ENCODE results near the gene TNC.

The TNC gene

DNA sequence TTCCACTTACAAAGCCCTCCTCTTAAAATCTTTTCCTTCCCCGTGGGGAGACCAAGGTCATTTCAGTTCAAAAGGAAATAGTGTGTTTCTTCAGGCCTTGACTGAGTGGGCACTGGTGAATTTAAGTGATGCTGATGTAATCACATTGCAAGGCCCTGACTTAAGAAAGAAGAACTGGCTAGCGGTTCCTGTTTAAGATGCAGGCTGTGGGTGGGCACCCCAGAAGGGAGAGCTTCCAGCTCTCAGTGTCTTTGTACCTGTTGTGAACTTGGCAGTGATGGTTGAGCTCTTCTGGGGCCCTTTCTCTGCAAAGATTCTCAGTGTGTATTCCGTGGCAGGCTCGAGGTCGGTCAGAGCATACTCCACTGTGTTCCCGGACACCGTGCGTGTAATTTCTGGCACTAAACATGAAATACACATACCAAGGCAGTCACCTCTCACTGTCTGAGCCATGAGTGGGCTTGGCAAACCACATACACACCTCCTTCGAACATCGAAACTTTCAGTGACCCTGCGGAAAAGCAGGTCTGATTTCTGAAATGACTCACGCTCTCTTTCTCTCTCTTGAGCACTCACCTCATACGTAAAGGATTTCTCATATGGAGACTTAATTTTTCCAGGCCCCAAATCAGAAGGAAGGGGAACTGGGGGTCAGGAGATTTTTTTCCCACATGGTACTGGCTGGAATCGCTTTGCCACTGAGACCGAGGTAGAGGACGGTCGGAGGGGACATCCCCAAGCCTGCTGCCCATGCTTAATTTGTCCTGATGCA lies 81.9 kb downstream of the TNC start:
- H3K9me3 ChIP-seq (ENCODE audit: control insufficient read depth, low read length) = no peaks in the 10 kb centered on the region
- no peaks in the 10 kb centered on the region for H3K27me3 ChIP-seq (ENCODE audit: control insufficient read depth, insufficient read depth, low read length)
- H3K79me2 ChIP-seq = no peaks in the 10 kb centered on the region
- no peak overlapping the region for H3K4me2 ChIP-seq (ENCODE audit: low read length)
- H3K27ac ChIP-seq = no peak overlapping the region
- TF ChIP-seq, protein P1, sequence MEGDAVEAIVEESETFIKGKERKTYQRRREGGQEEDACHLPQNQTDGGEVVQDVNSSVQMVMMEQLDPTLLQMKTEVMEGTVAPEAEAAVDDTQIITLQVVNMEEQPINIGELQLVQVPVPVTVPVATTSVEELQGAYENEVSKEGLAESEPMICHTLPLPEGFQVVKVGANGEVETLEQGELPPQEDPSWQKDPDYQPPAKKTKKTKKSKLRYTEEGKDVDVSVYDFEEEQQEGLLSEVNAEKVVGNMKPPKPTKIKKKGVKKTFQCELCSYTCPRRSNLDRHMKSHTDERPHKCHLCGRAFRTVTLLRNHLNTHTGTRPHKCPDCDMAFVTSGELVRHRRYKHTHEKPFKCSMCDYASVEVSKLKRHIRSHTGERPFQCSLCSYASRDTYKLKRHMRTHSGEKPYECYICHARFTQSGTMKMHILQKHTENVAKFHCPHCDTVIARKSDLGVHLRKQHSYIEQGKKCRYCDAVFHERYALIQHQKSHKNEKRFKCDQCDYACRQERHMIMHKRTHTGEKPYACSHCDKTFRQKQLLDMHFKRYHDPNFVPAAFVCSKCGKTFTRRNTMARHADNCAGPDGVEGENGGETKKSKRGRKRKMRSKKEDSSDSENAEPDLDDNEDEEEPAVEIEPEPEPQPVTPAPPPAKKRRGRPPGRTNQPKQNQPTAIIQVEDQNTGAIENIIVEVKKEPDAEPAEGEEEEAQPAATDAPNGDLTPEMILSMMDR (IDR thresholded peaks at IDR 0.05) = no peak
- H3K4me3 ChIP-seq (ENCODE audit: low read depth, low read length) = no peak overlapping the region
- no peak overlapping the region for H3K9ac ChIP-seq
- no peaks in the 10 kb centered on the region for H3K4me1 ChIP-seq
- H3K36me3 ChIP-seq (ENCODE audit: control insufficient read depth, insufficient read depth, low read length) = no peaks in the 10 kb centered on the region
- H2AFZ ChIP-seq = no peak overlapping the region

DNA sequence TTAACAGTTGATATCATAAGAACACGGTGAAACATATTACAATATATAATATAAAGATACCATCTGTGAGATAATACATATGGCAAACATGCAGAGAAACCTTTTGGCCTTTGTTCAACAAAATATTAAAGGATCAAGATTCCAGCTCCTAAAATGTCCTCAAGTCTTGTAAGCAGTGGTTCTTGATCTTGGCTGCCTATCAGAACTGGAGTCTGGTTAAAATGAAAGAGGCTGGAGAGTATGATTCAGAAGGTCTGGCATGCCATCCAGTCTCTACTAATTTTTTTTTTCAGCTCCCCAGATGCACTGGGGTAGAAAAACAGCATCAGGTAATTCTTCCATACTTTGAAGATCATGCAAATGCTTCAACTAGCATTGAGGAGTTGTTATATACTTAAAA lies 83.2 kb downstream of the TNC start:
- TF ChIP-seq, protein P1 (IDR thresholded peaks at IDR 0.05) = no peak
- H3K4me2 ChIP-seq (ENCODE audit: low read length) = no peak overlapping the region
- H3K79me2 ChIP-seq = no peaks in the 10 kb centered on the region
- no peak overlapping the region for H2AFZ ChIP-seq
- no peaks in the 10 kb centered on the region for H3K27me3 ChIP-seq (ENCODE audit: control insufficient read depth, insufficient read depth, low read length)
- H3K4me1 ChIP-seq = no peaks in the 10 kb centered on the region
- H3K4me3 ChIP-seq (ENCODE audit: low read depth, low read length) = no peak overlapping the region
- H3K9ac ChIP-seq = no peak overlapping the region
- no peaks in the 10 kb centered on the region for H3K9me3 ChIP-seq (ENCODE audit: control insufficient read depth, low read length)
- H3K27ac ChIP-seq = no peak overlapping the region
- H3K36me3 ChIP-seq (ENCODE audit: control insufficient read depth, insufficient read depth, low read length) = no peaks in the 10 kb centered on the region

DNA sequence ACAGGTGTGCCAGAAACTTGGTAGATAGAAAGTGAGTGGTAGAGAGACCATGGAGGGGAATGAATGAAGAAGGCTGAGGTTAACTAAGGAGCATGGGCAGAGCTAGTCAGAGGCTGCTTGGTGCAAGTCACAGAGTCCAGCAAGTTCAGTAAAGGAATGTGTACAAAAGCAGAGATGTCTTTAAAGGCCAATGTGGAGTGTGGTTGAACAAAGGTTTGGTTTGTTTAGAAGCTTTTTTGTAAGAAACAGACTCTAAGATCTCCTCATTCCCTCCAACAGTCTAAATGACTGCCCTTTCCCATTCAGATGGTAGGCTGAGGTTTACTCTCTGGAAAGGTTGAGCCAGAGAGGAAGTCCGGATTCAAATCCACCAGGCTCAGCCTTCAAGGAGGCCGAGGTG lies 84.2 kb downstream of the TNC start:
- H3K4me1 ChIP-seq = no peaks in the 10 kb centered on the region
- H3K9ac ChIP-seq = no peak overlapping the region
- H3K36me3 ChIP-seq (ENCODE audit: control insufficient read depth, insufficient read depth, low read length) = no peaks in the 10 kb centered on the region
- no peak overlapping the region for H3K4me3 ChIP-seq (ENCODE audit: low read depth, low read length)
- H3K4me2 ChIP-seq (ENCODE audit: low read length) = no peak overlapping the region
- no peaks in the 10 kb centered on the region for H3K27me3 ChIP-seq (ENCODE audit: control insufficient read depth, insufficient read depth, low read length)
- H3K9me3 ChIP-seq (ENCODE audit: control insufficient read depth, low read length) = no peaks in the 10 kb centered on the region
- H2AFZ ChIP-seq = no peak overlapping the region
- TF ChIP-seq, protein P1 (IDR thresholded peaks at IDR 0.05) = no peak
- H3K79me2 ChIP-seq = no peaks in the 10 kb centered on the region
- no peak overlapping the region for H3K27ac ChIP-seq

DNA sequence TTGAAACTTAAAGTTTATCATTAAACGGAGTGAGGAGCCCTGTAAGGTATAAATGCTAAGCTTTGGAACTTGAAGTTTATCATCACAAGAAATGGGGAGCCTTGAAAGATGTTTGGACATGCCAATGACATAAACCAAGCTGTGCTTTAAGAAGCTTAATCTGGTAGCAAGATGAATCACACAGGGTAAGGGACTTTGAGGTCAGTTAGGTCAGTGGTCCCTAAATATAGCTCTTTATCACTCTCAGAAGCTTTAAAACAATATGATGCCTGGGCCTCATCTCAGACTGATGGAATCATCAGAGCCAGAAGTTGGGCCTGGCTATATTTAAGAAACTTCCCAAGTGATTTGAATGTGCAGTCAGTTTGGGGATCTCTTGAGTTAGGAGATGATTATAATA lies 85.7 kb downstream of the TNC start:
- Histone ChIP-seq H3K79me2 (no peaks in the 10 kb centered on the region), H3K36me3 (ENCODE audit: control insufficient read depth, insufficient read depth, low read length) (no peaks in the 10 kb centered on the region), H3K9ac (no peak overlapping the region), H2AFZ (no peak overlapping the region), H3K4me3 (ENCODE audit: low read depth, low read length) (no peak overlapping the region), H3K9me3 (ENCODE audit: control insufficient read depth, low read length) (no peaks in the 10 kb centered on the region), H3K4me2 (ENCODE audit: low read length) (no peak overlapping the region), H3K27ac (no peak overlapping the region), H3K27me3 (ENCODE audit: control insufficient read depth, insufficient read depth, low read length) (no peaks in the 10 kb centered on the region), H3K4me1 (no peaks in the 10 kb centered on the region)
- TF ChIP-seq, protein P1 (IDR thresholded peaks at IDR 0.05) = no peak

DNA sequence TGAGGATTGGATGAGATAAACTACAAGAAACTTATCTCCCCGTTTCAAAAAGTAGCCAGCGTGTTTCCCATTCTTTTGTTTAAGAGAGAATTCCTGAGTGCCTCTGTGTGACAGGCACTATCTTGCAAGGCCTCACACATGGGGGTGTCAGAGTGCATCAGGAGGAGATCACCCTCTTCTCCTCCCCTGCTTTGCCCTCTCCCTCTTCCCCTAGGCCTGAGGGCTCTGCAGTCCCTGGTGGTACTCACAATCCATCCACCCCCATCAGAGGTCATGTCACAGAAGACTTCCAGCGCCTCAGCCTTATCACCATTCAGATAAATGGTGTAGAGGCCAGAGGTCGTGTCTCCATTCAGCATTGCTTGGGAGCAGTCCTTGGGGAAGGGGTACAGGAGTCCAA lies 88.0 kb downstream of the TNC start:
- TF ChIP-seq, protein P1 (IDR thresholded peaks at IDR 0.05) = no peak
- Histone ChIP-seq H3K27me3 (ENCODE audit: control insufficient read depth, insufficient read depth, low read length) (no peaks in the 10 kb centered on the region), H3K4me3 (ENCODE audit: low read depth, low read length) (no peak overlapping the region), H3K4me2 (ENCODE audit: low read length) (no peak overlapping the region), H3K79me2 (no peaks in the 10 kb centered on the region), H3K36me3 (ENCODE audit: control insufficient read depth, insufficient read depth, low read length) (no peaks in the 10 kb centered on the region), H3K9ac (no peak overlapping the region), H3K9me3 (ENCODE audit: control insufficient read depth, low read length) (no peaks in the 10 kb centered on the region), H3K4me1 (no peaks in the 10 kb centered on the region), H3K27ac (no peak overlapping the region), H2AFZ (no peak overlapping the region)

Data from parathyroid adenoma (tissue), 2 donors.